Gastrocnemius medialis (tissue), 4 donors: ENCODE measurements around the gene SLC30A5. TPM values are rescaled to one million over a fixed set of nuclear protein-coding genes. Genes with fewer than 3 reads are reported as not detected.
A peak's percentile ranks its signal among the peaks of the same experiment; 100 is the strongest.

Experiments
- ATAC-seq, 2 donors: fragments of 150-250 bp; one replicate each; pipeline ENCODE4 v1.9.1; 2016
- DNase-seq, 2 donors: peaks; one replicate each; pipeline ENCODE4 v3.0.0-alpha.2; 2019
- H3K27ac ChIP-seq, 4 donors: fragments of 200-600 bp; sonication (generic); 1 replicate in 1 of 4; 2 replicates in 3 of 4; pipeline ENCODE4 v1.5.1; 2016 to 2018; ENCODE audit warnings: mild to moderate bottlenecking in 2 of 4, moderate library complexity in 1 of 4
- H3K27me3 ChIP-seq, 3 donors: fragments of 200-600 bp; sonication (generic) in 2 of 3; 1 replicate in 1 of 3; 2 replicates in 2 of 3; pipeline versions ENCODE4 v1.5.1 to v1.6.0; 2016 to 2019; ENCODE audit warnings: mild to moderate bottlenecking in 1 of 3, moderate library complexity in 1 of 3
- H3K36me3 ChIP-seq, 2 donors: fragments of 200-600 bp; sonication (generic) in 1 of 2; one replicate each; pipeline ENCODE4 v1.5.1; 2017 to 2018
- H3K4me1 ChIP-seq, 2 donors: fragments of 200-600 bp; sonication (generic) in 1 of 2; one replicate each; pipeline ENCODE4 v1.5.1; 2016 to 2017; ENCODE audit warnings: mild to moderate bottlenecking in 2 of 2
- H3K4me3 ChIP-seq, 4 donors: fragments of 200-600 bp; sonication (generic) in 3 of 4; 1 replicate in 1 of 4; 2 replicates in 3 of 4; pipeline ENCODE4 v1.5.1; 2016 to 2019; ENCODE audit warnings: mild to moderate bottlenecking in 2 of 4
- H3K9me3 ChIP-seq, 3 donors: fragments of 200-600 bp; sonication (generic) in 2 of 3; 1 replicate in 1 of 3; 2 replicates in 2 of 3; pipeline ENCODE4 v1.5.1; 2016 to 2019
- POLR2A ChIP-seq, 2 donors: fragments of 450-650 bp; IDR thresholded peaks; one replicate each; pipeline ENCODE4 v1.6.1; 2017; ENCODE audit warnings: antibody characterized with exemption in 2 of 2, mild to moderate bottlenecking in 2 of 2, moderate library complexity in 2 of 2
- in situ Hi-C, 4 donors: fragments of 200-750 bp; cut with MboI; loops; one replicate each; pipeline versions ENCODE4 v1.15.0 to v1.8.0; 2017; ENCODE audit warnings: low sequenced_read_pairs in 4 of 4
- intact Hi-C: fragments of 100-400 bp; cut with DNase I; formaldehyde crosslinking; loops from one replicate; pipeline ENCODE4 v1.15.1; 2023; ENCODE audit warnings: low total_unique reads
- total RNA-seq, 4 donors: library from RNA; depleted of rRNA; stranded (reverse); fragments of >200 nt; gene quantifications; one replicate each; pipeline versions ENCODE4 v1.1.0 to v1.2.3, GENCODE V29; 2016
- TF ChIP-seq, protein P1 (sequence below), 5 experiments: fragments of 450-650 bp in 3 of 5; fragments of 200-600 bp in 2 of 5; sonication (generic) in 2 of 5; IDR thresholded peaks in 4 of 5; conservative IDR thresholded peaks in 1 of 5; 1 replicate in 4 of 5; 2 replicates in 1 of 5; pipeline ENCODE4 v1.5.1; 2016 to 2019; ENCODE audit warnings: antibody characterized with exemption in 5 of 5, mild to moderate bottlenecking in 3 of 5, moderate library complexity in 3 of 5

The SLC30A5 gene
- total RNA-seq, 4 donors from 2014 or later: 14.6 to 35.3 (median 24.5) TPM

DNA sequence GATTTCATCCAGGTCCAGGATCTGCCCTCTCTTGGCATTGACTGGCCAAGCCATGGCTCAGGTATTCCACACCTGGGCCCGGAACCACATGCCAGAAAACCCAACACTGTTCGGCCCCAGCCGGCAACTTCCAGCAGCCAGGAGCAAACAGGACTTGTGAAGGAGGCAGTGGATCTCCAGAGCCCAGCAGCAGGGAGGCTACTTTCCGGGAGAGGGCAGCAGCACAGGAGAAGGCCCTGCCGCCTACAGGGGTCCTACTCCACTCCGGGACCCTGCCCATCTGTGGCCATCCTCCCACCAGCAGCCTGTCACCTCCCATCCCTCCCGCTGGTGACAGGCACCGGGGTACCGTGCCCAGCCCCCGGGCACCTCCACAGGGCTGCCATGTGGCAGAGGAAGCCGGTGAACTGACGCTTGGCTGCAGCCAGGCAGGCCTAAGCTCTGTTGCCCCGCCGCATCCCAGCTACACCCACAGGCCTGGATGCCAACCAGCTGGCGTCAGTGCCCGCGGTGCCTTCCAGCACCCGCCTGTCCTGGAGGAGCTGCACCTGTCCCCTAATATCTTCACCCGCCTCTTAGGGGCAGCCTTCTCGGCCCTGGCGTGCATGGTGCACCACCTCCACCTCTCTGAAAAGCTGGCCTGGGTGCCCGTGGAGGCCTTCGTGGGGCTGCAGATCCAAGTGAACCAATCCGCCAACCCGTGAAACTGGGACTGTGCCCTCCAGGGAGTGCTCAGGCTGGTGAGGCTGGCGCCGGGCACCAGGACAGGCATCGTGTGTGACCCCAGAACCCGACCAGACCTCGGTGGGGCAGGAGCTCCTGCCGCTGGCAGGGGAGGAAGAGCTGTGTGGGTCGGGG lies 18.9 kb upstream of the SLC30A5 start:
- ATAC-seq (peak in 1 of 2 donors; percentile 49), DNase-seq (peak in 1 of 2 donors; percentile 46)
- no peaks in the 10 kb centered on the region for H3K36me3 ChIP-seq
- TF ChIP-seq, protein P1, sequence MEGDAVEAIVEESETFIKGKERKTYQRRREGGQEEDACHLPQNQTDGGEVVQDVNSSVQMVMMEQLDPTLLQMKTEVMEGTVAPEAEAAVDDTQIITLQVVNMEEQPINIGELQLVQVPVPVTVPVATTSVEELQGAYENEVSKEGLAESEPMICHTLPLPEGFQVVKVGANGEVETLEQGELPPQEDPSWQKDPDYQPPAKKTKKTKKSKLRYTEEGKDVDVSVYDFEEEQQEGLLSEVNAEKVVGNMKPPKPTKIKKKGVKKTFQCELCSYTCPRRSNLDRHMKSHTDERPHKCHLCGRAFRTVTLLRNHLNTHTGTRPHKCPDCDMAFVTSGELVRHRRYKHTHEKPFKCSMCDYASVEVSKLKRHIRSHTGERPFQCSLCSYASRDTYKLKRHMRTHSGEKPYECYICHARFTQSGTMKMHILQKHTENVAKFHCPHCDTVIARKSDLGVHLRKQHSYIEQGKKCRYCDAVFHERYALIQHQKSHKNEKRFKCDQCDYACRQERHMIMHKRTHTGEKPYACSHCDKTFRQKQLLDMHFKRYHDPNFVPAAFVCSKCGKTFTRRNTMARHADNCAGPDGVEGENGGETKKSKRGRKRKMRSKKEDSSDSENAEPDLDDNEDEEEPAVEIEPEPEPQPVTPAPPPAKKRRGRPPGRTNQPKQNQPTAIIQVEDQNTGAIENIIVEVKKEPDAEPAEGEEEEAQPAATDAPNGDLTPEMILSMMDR (IDR thresholded peaks at IDR 0.05 in 4 of 5, conservative IDR thresholded peaks at IDR 0.05 in 1 of 5): no peak
- TF ChIP-seq POLR2A (IDR thresholded peaks at IDR 0.05): no peak
- peaks cover 0 to 5% of the 10 kb centered on the region in 2 donors for H3K4me1 ChIP-seq
- intact Hi-C loops: no loop called here
- H3K27me3 ChIP-seq: no peaks in the 10 kb centered on the region
- H3K4me3 ChIP-seq: no peak overlapping the region
- in situ Hi-C loops: loop anchor here in 1 of 4 donors (25.0 kb wide), 1 partner anchor 287 kb away; the partner anchor contains the start of genes AK6, RAD17 and TAF9
- H3K27ac ChIP-seq: no peak overlapping the region
- no peaks in the 10 kb centered on the region for H3K9me3 ChIP-seq

DNA sequence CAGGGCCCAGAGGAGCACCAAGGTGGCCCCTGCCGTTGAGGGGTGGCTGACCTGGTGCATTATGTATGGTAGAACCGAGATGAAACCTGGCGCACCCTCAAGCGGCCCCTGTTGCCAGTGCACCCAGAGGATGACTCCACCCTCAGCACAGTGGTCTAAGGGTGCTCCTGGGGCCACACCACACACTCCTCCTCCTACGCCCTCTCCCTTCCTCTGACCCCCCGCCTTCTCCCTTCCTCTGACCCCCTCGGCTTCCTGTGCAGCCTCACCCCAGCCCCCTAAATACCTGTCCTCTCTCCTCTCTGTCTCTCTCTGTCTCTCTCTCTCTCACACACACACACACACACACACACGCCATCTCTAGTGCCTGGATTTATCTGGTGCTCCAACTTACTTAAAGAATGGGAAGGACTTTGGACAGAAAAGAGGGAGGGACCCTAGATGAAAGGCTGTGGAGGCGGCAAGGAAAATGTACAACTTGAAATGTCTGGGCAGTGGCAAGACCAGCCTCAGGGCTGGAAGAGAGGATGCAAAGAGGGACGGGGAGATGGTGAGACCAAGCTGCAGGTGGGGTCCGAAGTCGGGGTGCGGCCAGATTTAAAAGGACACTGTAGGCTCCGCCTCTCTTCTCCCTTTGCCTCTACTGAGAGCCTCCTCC lies 18.2 kb upstream of the SLC30A5 start:
- intact Hi-C loops: no loop called here
- no peaks in the 10 kb centered on the region for H3K9me3 ChIP-seq
- H3K4me1 ChIP-seq: peaks cover 0 to 5% of the 10 kb centered on the region in 2 donors
- TF ChIP-seq, protein P1 (IDR thresholded peaks at IDR 0.05 in 4 of 5, conservative IDR thresholded peaks at IDR 0.05 in 1 of 5): no peak
- TF ChIP-seq POLR2A (IDR thresholded peaks at IDR 0.05): no peak
- ATAC-seq: no peak
- H3K27me3 ChIP-seq: no peaks in the 10 kb centered on the region
- no peaks in the 10 kb centered on the region for H3K36me3 ChIP-seq
- H3K27ac ChIP-seq: no peak overlapping the region
- no peak overlapping the region for H3K4me3 ChIP-seq
- no peak for DNase-seq
- in situ Hi-C loops: loop anchor here in 1 of 4 donors (25.0 kb wide), 1 partner anchor 287 kb away; the partner anchor contains the start of genes AK6, RAD17 and TAF9

DNA sequence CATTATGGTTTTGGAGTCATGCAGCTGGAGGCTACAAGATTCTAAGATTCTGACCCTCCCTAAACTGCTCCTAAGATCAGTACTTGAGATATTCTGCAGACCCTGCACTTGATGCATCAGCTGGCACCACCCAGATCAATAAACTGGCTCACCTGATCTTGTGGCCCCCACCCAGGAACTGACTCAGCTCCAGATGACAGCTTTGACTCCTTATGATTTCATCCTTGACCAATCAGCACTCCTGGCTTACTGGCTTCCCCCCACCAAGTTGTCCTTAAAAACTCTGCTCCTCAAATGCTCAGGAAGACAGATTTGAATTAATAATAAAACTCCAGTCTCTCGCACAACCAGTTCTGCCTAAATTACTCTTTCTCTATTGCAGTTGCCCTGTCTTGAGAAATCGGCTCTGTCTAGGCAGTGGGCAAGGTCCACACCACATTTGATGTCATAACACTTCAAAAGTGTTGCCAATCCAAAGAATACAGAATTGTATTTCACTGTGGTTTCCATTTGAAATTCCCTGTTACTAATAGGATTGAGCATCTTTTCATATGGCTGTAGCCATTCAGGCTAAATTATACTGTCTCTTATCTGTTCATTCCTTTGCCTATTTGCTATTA lies 14.8 kb upstream of the SLC30A5 start:
- Histone ChIP-seq H3K9me3 (no peaks in the 10 kb centered on the region), H3K36me3 (no peaks in the 10 kb centered on the region), H3K27me3 (no peaks in the 10 kb centered on the region), H3K4me1 (peaks cover 0 to 5% of the 10 kb centered on the region in 2 donors), H3K4me3 (no peak overlapping the region), H3K27ac (no peak overlapping the region)
- intact Hi-C loops: no loop called here
- in situ Hi-C loops: loop anchor here in 1 of 4 donors (25.0 kb wide), 1 partner anchor 283 kb away; the partner anchor contains the start of genes AK6, RAD17 and TAF9
- DNase-seq (no peak), ATAC-seq (no peak)
- TF ChIP-seq, protein P1 (IDR thresholded peaks at IDR 0.05 in 4 of 5, conservative IDR thresholded peaks at IDR 0.05 in 1 of 5): no peak
- TF ChIP-seq POLR2A (IDR thresholded peaks at IDR 0.05): no peak

DNA sequence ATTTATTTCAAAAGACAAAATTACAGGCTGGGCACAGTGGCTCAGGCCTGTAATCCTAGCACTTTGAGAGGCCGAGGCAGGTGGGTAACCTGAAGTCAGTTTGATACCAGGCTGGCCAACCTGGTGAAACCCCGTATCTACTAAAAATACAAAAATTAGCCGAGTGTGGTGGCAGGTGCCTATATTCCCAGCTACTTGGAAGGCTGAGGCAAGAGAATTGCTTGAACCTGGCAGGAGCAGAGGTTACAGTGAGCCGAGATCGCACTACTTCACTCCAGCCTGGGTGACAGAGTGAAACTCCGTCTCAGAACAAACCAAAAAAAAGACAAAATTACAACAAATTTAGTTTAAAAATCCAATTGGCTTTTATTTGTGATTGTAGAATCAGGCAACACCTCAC lies 14.3 kb upstream of the SLC30A5 start:
- H3K4me1 ChIP-seq: peaks cover 0 to 5% of the 10 kb centered on the region in 2 donors
- no peaks in the 10 kb centered on the region for H3K36me3 ChIP-seq
- no peaks in the 10 kb centered on the region for H3K9me3 ChIP-seq
- intact Hi-C loops (no loop called here), in situ Hi-C loops (loop anchor here in 1 of 4 donors (25.0 kb wide), 1 partner anchor 283 kb away; the partner anchor contains the start of genes AK6, RAD17 and TAF9)
- DNase-seq (no peak), ATAC-seq (no peak)
- H3K27ac ChIP-seq: no peak overlapping the region
- H3K4me3 ChIP-seq: no peak overlapping the region
- TF ChIP-seq, protein P1 (IDR thresholded peaks at IDR 0.05 in 4 of 5, conservative IDR thresholded peaks at IDR 0.05 in 1 of 5): no peak
- TF ChIP-seq POLR2A (IDR thresholded peaks at IDR 0.05): no peak
- H3K27me3 ChIP-seq: no peaks in the 10 kb centered on the region
